PC-9 (cell line): ENCODE results near the gene IKZF1. TPM values are rescaled to one million over a fixed set of nuclear protein-coding genes. Genes with fewer than 3 reads are reported as not detected.

Experiments used
- BruUV-seq: library from RNA; stranded (reverse); fragments of 400-500 nt; replicated peaks from 2 replicates; lab custom pipeline; 2021; lab: Mats Ljungman, UMichigan
- CTCF ChIA-PET: fragments of 300-600 bp; sonication (Branson Sonifier 250); formaldehyde crosslinking; loops from one replicate; lab custom pipeline; 2022; ENCODE audit warnings: antibody characterized with exemption; lab: Charles Lee
- POLR2A ChIA-PET: fragments of 300-600 bp; sonication (Branson Sonifier 250); formaldehyde crosslinking; loops from one replicate; lab custom pipeline; 2022; ENCODE audit warnings: antibody characterized with exemption; ENCODE audit not compliant: unreplicated experiment; lab: Charles Lee
- DNase-seq, 2 experiments: peaks; one replicate each; pipeline versions ENCODE4 v3.0.0 to v3.0.0-alpha.2; 2015 to 2022; ENCODE audit warnings: mixed read lengths in 1 of 2
- H2AFZ ChIP-seq: fragments of 200-600 bp; sonication (generic); 2 replicates; pipeline ENCODE4 v1.8.1; 2017; ENCODE audit warnings: antibody characterized with exemption
- H3F3A ChIP-seq: fragments of 200-600 bp; sonication (generic); 2 replicates; pipeline ENCODE4 v1.8.1; 2017; ENCODE audit warnings: antibody characterized with exemption, mild to moderate bottlenecking, low read depth; ENCODE audit not compliant: insufficient read depth
- H3K27ac ChIP-seq: fragments of 200-600 bp; sonication (generic); 2 replicates; pipeline ENCODE4 v1.6.1; 2016; ENCODE audit warnings: mixed run types
- H3K27me3 ChIP-seq: fragments of 200-600 bp; sonication (generic); 2 replicates; pipeline ENCODE4 v1.6.1; 2016; ENCODE audit warnings: low read depth, mixed run types; ENCODE audit not compliant: insufficient read depth
- H3K36me3 ChIP-seq: fragments of 200-600 bp; sonication (generic); 2 replicates; pipeline ENCODE4 v1.6.1; 2016; ENCODE audit warnings: low read depth, mixed run types
- H3K4me1 ChIP-seq: fragments of 200-600 bp; sonication (generic); replicated peaks from 2 replicates; pipeline ENCODE4 v1.6.1; 2016; ENCODE audit warnings: mixed run types; ENCODE audit not compliant: insufficient read depth
- H3K4me2 ChIP-seq: fragments of 200-600 bp; sonication (generic); 2 replicates; pipeline ENCODE4 v1.6.1; 2017; ENCODE audit warnings: mixed run types
- H3K4me3 ChIP-seq: fragments of 200-600 bp; sonication (generic); 2 replicates; pipeline ENCODE4 v1.6.1; 2016; ENCODE audit warnings: mixed run types
- H3K79me2 ChIP-seq: fragments of 200-600 bp; sonication (generic); 2 replicates; pipeline ENCODE4 v1.6.1; 2017; ENCODE audit warnings: low read depth, mixed run types
- H3K9me2 ChIP-seq: fragments of 200-600 bp; sonication (generic); 2 replicates; pipeline ENCODE4 v1.8.1; 2017; ENCODE audit warnings: mild to moderate bottlenecking; ENCODE audit not compliant: insufficient read depth
- H3K9me3 ChIP-seq: fragments of 200-600 bp; sonication (generic); 2 replicates; pipeline ENCODE4 v1.8.1; 2016; ENCODE audit warnings: low read depth; ENCODE audit not compliant: insufficient read depth
- H4K20me1 ChIP-seq: fragments of 200-600 bp; sonication (generic); 2 replicates; pipeline ENCODE4 v1.8.1; 2017; ENCODE audit not compliant: insufficient read depth
- CTCF ChIP-seq: fragments of 200-600 bp; sonication (generic); conservative IDR thresholded peaks from 2 replicates; pipeline ENCODE4 v1.6.1; 2017; ENCODE audit warnings: mixed run types, antibody characterized with exemption, mild to moderate bottlenecking, moderate library complexity
- EZH2 ChIP-seq: fragments of 200-600 bp; sonication (generic); IDR thresholded peaks from 2 replicates; pipeline ENCODE4 v1.8.0; 2017; ENCODE audit warnings: antibody characterized with exemption, low read depth
- intact Hi-C: fragments of 100-400 bp; cut with micrococcal nuclease; formaldehyde crosslinking; loops from one replicate; pipeline ENCODE4 v1.10.0; 2022; ENCODE audit not compliant: unreplicated experiment
- total RNA-seq: library from RNA; stranded (reverse); gene quantifications from 2 replicates; pipeline ENCODE4 v1.2.3, GENCODE V29; 2021

IKZF1 gene
- total RNA-seq, 1 experiment from 2014 or later = not detected

DNA sequence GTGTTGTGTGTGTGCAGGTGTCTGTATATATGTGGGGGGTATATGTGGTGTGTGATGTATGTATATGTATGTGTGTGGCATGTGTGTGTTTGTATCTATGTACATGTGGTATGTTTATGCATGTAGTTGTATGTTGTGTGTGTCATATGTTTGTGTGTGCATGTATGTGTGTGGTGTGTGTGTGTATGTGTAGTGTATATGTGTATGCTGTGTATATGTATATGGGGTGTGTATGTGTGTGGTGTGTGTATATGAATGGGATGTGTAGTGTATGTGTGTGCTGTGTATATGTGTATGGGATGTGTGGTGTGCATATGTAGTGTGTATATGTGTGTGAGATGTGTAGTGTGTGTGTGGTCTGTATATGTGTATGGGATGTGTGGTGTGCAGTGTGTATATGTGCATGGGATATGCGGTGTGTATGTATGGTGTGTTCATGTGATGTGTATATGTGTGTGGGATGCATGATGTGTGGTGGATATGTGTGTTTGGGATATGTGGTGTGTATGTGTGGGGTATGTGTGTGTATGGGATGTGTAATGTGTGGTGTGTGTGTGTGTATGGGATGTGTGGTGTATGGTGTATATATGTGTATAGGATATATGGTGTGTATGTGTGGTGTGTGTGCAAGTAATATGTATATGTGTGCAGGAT lies 30.0 kb downstream of the IKZF1 start:
- Histone ChIP-seq H3K27me3 (peaks cover 76% of the 10 kb centered on the region), H3K9me2 (no peaks in the 10 kb centered on the region), H3K4me3 (no peak overlapping the region), H4K20me1 (no peaks in the 10 kb centered on the region), H3K9me3 (no peaks in the 10 kb centered on the region), H3K27ac (no peak overlapping the region), H3K4me1 (no peaks in the 10 kb centered on the region), H3K4me2 (no peak overlapping the region), H3K79me2 (no peaks in the 10 kb centered on the region), H3K36me3 (no peaks in the 10 kb centered on the region), H2AFZ (no peak overlapping the region), H3F3A (peaks cover 12% of the 10 kb centered on the region; the same call in 1 of the 2 replicates)
- BruUV-seq = no TSS peak
- ChIA-PET POLR2A (no interaction called here), CTCF (no interaction called here)
- intact Hi-C loops = no loop called here
- no peak for TF ChIP-seq CTCF
- no peak for TF ChIP-seq EZH2
- no peak for DNase-seq

DNA sequence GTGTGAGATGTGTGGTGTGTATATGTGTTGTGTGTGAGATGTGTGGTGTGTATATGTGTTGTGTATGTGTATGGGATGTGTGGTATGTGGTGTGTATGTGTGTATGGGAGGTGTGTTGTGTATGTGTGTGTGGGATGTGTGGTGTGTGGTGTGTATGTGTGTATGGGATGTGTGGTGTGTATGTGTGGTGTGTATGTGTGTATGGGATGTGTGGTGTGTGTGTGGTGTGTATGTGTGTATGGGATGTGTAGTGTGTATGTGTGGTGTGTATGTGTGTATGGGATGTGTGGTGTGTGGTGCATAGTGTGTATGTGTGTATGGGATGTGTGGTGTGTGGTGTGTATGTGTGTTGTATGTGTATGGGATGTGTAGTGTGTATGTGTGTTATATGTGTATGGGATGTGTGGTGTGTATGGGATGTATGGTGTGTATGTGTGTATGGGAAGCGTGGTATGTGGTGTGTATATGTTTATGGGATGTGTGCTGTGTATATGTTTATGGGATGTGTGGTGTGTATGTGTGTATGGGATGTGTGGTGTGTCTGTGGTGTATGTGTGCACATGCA lies 30.8 kb downstream of the IKZF1 start:
- peaks cover 76% of the 10 kb centered on the region for H3K27me3 ChIP-seq
- H4K20me1 ChIP-seq = no peaks in the 10 kb centered on the region
- ChIA-PET POLR2A (no interaction called here), CTCF (no interaction called here)
- H3K79me2 ChIP-seq = no peaks in the 10 kb centered on the region
- H3K9me2 ChIP-seq = no peaks in the 10 kb centered on the region
- H3F3A ChIP-seq = peaks cover 12% of the 10 kb centered on the region; the same call in 1 of the 2 replicates
- no peak overlapping the region for H2AFZ ChIP-seq
- DNase-seq = no peak
- H3K9me3 ChIP-seq = no peaks in the 10 kb centered on the region
- no peaks in the 10 kb centered on the region for H3K4me1 ChIP-seq
- no peak overlapping the region for H3K4me3 ChIP-seq
- TF ChIP-seq CTCF = no peak
- no peak for TF ChIP-seq EZH2
- no peak overlapping the region for H3K4me2 ChIP-seq
- H3K36me3 ChIP-seq = no peaks in the 10 kb centered on the region
- no peak overlapping the region for H3K27ac ChIP-seq
- intact Hi-C loops = no loop called here
- no TSS peak for BruUV-seq

GRCh38 chr7:50335795-50336754 lies 31.6 kb downstream of the IKZF1 start:
- H3K79me2 ChIP-seq = no peaks in the 10 kb centered on the region
- no peaks in the 10 kb centered on the region for H3K9me2 ChIP-seq
- CTCF ChIA-PET = no interaction called here

More at GRCh38 chr7:50335795-50336754, 31.6 kb downstream of the IKZF1 start:
- H3K36me3 ChIP-seq = no peaks in the 10 kb centered on the region
- H3K9me3 ChIP-seq = no peaks in the 10 kb centered on the region
- H3K4me3 ChIP-seq = no peak overlapping the region
- peaks cover 76% of the 10 kb centered on the region for H3K27me3 ChIP-seq
- no peaks in the 10 kb centered on the region for H3K4me1 ChIP-seq
- intact Hi-C loops = no loop called here
- H3F3A ChIP-seq = peaks cover 12% of the 10 kb centered on the region; the same call in 1 of the 2 replicates
- POLR2A ChIA-PET = no interaction called here
- TF ChIP-seq CTCF = no peak
- TF ChIP-seq EZH2 = no peak
- BruUV-seq = no TSS peak
- H2AFZ ChIP-seq = no peak overlapping the region
- no peak for DNase-seq
- H4K20me1 ChIP-seq = no peaks in the 10 kb centered on the region
- H3K27ac ChIP-seq = no peak overlapping the region
- H3K4me2 ChIP-seq = no peak overlapping the region
